Muscle layer of duodenum (tissue), 2 donors: Measurements from ENCODE around the gene UTS2B.
A peak's percentile ranks its signal among the peaks of the same experiment; 100 is the strongest.

Source experiments
- H3K27ac ChIP-seq: one replicate; pipeline ENCODE4 v1.7.0; 2013; ENCODE audit warnings: mild to moderate bottlenecking, low read length
- H3K27me3 ChIP-seq: one replicate; pipeline ENCODE4 v1.7.0; 2013; ENCODE audit warnings: low read depth, mild to moderate bottlenecking, control low read depth, low read length
- H3K36me3 ChIP-seq, 2 donors: one replicate each; pipeline ENCODE4 v1.7.0; 2013; ENCODE audit warnings: low read length in 2 of 2, control low read depth in 1 of 2, mild to moderate bottlenecking in 1 of 2; ENCODE audit not compliant: insufficient read depth in 2 of 2, control insufficient read depth in 1 of 2
- H3K4me1 ChIP-seq, 2 donors: one replicate each; pipeline ENCODE4 v1.7.0; 2013; ENCODE audit warnings: low read length in 2 of 2, mild to moderate bottlenecking in 2 of 2, control low read depth in 1 of 2, moderate library complexity in 1 of 2; ENCODE audit not compliant: insufficient read depth in 2 of 2, control insufficient read depth in 1 of 2
- H3K4me3 ChIP-seq, 2 donors: one replicate each; pipeline ENCODE4 v1.7.0; 2013; ENCODE audit warnings: low read length in 2 of 2, low read depth in 1 of 2, mild to moderate bottlenecking in 1 of 2
- H3K9me3 ChIP-seq, 2 donors: one replicate each; pipeline ENCODE4 v1.7.0; 2013; ENCODE audit warnings: low read length in 2 of 2, control low read depth in 1 of 2, mild to moderate bottlenecking in 1 of 2; ENCODE audit not compliant: control insufficient read depth in 1 of 2
- donor health status: healthy.

UTS2B gene

GRCh38 chr3:191300422-191300821 is 29.9 kb downstream of the UTS2B start:
- Histone ChIP-seq H3K4me3 (no peak overlapping the region), H3K4me1 (no peaks in the 10 kb centered on the region), H3K9me3 (no peaks in the 10 kb centered on the region), H3K27me3 (no peaks in the 10 kb centered on the region), H3K27ac (no peak overlapping the region), H3K36me3 (no peaks in the 10 kb centered on the region)

GRCh38 chr3:191298846-191299245 is 31.5 kb downstream of the UTS2B start:
- Histone ChIP-seq H3K9me3 (no peaks in the 10 kb centered on the region), H3K36me3 (no peaks in the 10 kb centered on the region), H3K4me1 (no peaks in the 10 kb centered on the region), H3K4me3 (no peak overlapping the region), H3K27me3 (no peaks in the 10 kb centered on the region), H3K27ac (no peak overlapping the region)

- Histone ChIP-seq H3K4me3 (no peak overlapping the region), H3K9me3 (no peaks in the 10 kb centered on the region), H3K27ac (no peak overlapping the region), H3K4me1 (no peaks in the 10 kb centered on the region), H3K36me3 (no peaks in the 10 kb centered on the region), H3K27me3 (no peaks in the 10 kb centered on the region)
These were observed 34.2 kb downstream of the UTS2B start for GRCh38 chr3:191296041-191296541.

- H3K27ac ChIP-seq, result no peak overlapping the region
- H3K36me3 ChIP-seq, result no peaks in the 10 kb centered on the region
- no peaks in the 10 kb centered on the region for H3K9me3 ChIP-seq
- no peaks in the 10 kb centered on the region for H3K4me1 ChIP-seq
- H3K4me3 ChIP-seq, result no peak overlapping the region
- no peaks in the 10 kb centered on the region for H3K27me3 ChIP-seq
These were observed 36.0 kb downstream of the UTS2B start for GRCh38 chr3:191294291-191294690.

- no peaks in the 10 kb centered on the region for H3K9me3 ChIP-seq
- H3K27ac ChIP-seq, result no peak overlapping the region
- H3K4me3 ChIP-seq, result no peak overlapping the region
- no peaks in the 10 kb centered on the region for H3K27me3 ChIP-seq
- H3K36me3 ChIP-seq, result no peaks in the 10 kb centered on the region
- no peaks in the 10 kb centered on the region for H3K4me1 ChIP-seq
These were observed 37.9 kb downstream of the UTS2B start for GRCh38 chr3:191292243-191293015.

GRCh38 chr3:191290311-191291025 is 39.9 kb downstream of the UTS2B start:
- peak overlapping the region in 1 of 2 donors; percentile 2 for H3K4me3 ChIP-seq
- no peak overlapping the region for H3K27ac ChIP-seq
- no peaks in the 10 kb centered on the region for H3K4me1 ChIP-seq
- H3K36me3 ChIP-seq, result no peaks in the 10 kb centered on the region
- H3K9me3 ChIP-seq, result no peaks in the 10 kb centered on the region
- no peaks in the 10 kb centered on the region for H3K27me3 ChIP-seq

- H3K27ac ChIP-seq, result no peak overlapping the region
- no peaks in the 10 kb centered on the region for H3K36me3 ChIP-seq
- no peaks in the 10 kb centered on the region for H3K27me3 ChIP-seq
- H3K9me3 ChIP-seq, result peaks cover 0 to 2% of the 10 kb centered on the region in 2 donors
- H3K4me1 ChIP-seq, result no peaks in the 10 kb centered on the region
- H3K4me3 ChIP-seq, result no peak overlapping the region
These were observed 46.9 kb downstream of the UTS2B start for GRCh38 chr3:191283400-191283799.

- peaks cover 0 to 2% of the 10 kb centered on the region in 2 donors for H3K9me3 ChIP-seq
- no peaks in the 10 kb centered on the region for H3K4me1 ChIP-seq
- no peak overlapping the region for H3K4me3 ChIP-seq
- H3K27ac ChIP-seq, result no peak overlapping the region
- H3K36me3 ChIP-seq, result no peaks in the 10 kb centered on the region
- H3K27me3 ChIP-seq, result no peaks in the 10 kb centered on the region
These were observed 47.8 kb downstream of the UTS2B start for GRCh38 chr3:191282251-191283185.

GRCh38 chr3:191280882-191281281 is 49.4 kb downstream of the UTS2B start:
- peaks cover 0 to 2% of the 10 kb centered on the region in 2 donors for H3K9me3 ChIP-seq
- no peaks in the 10 kb centered on the region for H3K36me3 ChIP-seq
- no peak overlapping the region for H3K27ac ChIP-seq
- no peak overlapping the region for H3K4me3 ChIP-seq
- H3K27me3 ChIP-seq, result no peaks in the 10 kb centered on the region
- no peaks in the 10 kb centered on the region for H3K4me1 ChIP-seq

- Histone ChIP-seq H3K9me3 (no peaks in the 10 kb centered on the region), H3K4me3 (no peak overlapping the region), H3K27me3 (no peaks in the 10 kb centered on the region), H3K27ac (no peak overlapping the region), H3K4me1 (no peaks in the 10 kb centered on the region), H3K36me3 (no peaks in the 10 kb centered on the region)
These were observed 50.2 kb downstream of the UTS2B start for GRCh38 chr3:191280111-191280510.

GRCh38 chr3:191275751-191276150 is 54.6 kb downstream of the UTS2B start:
- no peaks in the 10 kb centered on the region for H3K36me3 ChIP-seq
- no peaks in the 10 kb centered on the region for H3K9me3 ChIP-seq
- H3K27me3 ChIP-seq, result no peaks in the 10 kb centered on the region
- no peak overlapping the region for H3K27ac ChIP-seq
- no peak overlapping the region for H3K4me3 ChIP-seq
- H3K4me1 ChIP-seq, result no peaks in the 10 kb centered on the region
